ENCODE measurements around the gene MAN1A2. TPM values are rescaled to one million over a fixed set of nuclear protein-coding genes. Genes with fewer than 3 reads are reported as not detected.

Gene MAN1A2
- 32.0 and 33.4 TPM in 2 replicates for total RNA-seq (2022)
- percentile 83 among the genes with signal in this experiment for Bru-seq, nascent RNA
- BruChase-seq, experiment 1, labeled RNA remaining after a 6-hour chase, result percentile 82 among the genes with signal in this experiment
- percentile 78 among the genes with signal in this experiment for BruChase-seq, experiment 2, labeled RNA remaining after a 2-hour chase
- long read RNA-seq, full-length matches to known transcripts, result 12 of 18 reads
- long read RNA-seq, partial matches to known transcripts, result 3 of 18 reads
- long read RNA-seq, other reads (novel, unspliced or antisense), result 3 of 18 reads

DNA sequence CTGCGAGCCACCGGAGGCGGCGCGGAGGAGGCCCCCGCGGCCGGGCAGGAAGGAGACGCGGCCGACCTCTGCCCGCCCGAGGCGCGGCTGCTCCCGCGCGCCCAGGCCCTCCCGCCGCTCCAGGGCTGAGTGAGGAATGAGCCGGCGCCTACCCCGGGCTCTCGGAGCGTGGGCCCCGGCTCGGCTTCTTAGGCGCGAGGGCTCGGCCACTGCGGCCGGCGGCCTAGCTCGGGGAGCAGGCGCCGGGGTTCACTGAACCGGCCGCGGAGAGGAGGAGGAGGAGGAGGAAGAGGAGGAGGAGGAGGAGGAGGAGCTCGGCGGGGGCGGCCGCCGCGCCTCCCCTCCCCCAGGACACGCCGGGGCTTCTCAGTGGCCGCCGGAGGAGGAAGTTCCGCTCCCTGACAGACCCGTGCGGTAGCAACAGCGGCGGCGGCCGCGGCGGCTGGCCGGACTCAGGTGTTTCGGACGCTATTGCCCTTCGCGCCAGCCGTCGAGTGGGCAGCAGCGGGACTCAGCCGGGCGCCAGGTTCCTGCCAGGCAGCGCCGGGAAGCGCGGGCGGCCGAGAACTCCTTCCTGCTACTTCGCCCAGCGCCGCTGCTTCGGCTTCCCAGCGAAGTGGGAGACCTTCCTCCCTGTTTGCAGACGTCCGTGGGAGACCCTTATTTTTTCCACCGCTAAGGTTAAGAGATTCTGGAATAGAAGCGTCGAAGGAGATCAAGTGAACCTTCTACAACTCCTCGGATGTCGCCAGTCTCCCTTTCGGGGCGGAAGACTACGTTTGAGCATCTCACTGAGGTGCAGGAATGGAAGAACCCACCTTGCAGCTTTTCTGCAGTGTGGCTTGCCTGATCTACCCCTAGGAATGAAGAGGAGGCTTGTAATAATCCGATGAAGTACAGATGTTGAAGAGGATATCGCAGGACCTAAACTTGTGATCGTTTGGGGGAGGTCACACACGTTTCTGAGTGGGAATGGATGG lies at the start of gene MAN1A2:
TSS of gene MAN1A2 (plus strand) at position 404 of the 980 bp plus-strand sequence. CDS start 735 bp downstream, outside the sequence.
- no peak for TF ChIP-seq CTCF (IDR thresholded peaks at IDR 0.05; ENCODE audit: unreplicated experiment)
- no peaks in the 10 kb centered on the region for H3K36me3 Mint-ChIP-seq (ENCODE audit: insufficient read depth, unreplicated experiment)
- ChIA-PET CTCF (interaction anchor here (0.6 kb wide), 3 partner anchors 24 to 391 kb away, joined by 3 read pairs; no protein-coding TSS in a partner anchor), POLR2A (interaction anchor here (0.6 to 1.6 kb wide), 19 partner anchors 10 to 562 kb away, joined by 3 to 8 read pairs (median 4); partner anchors contain the start of genes GDAP2, TTF2 and WDR3)
- TSS peak; percentile 53 for BruUV-seq (replicated peaks)
- H3K4me1 Mint-ChIP-seq (ENCODE audit: insufficient read depth, unreplicated experiment), result peaks cover 25% of the 10 kb centered on the region
- H3K27ac Mint-ChIP-seq (ENCODE audit: low read depth, unreplicated experiment), result peak within 1 kb of the TSS; percentile 83
- intact Hi-C loops (cut with micrococcal nuclease), result loop anchor here (5.0 to 10.0 kb wide), 5 partner anchors 55 to 530 kb away; partner anchors contain the start of genes TRIM45 and TTF2
- H3K4me3 Mint-ChIP-seq (ENCODE audit: unreplicated experiment), result peak within 1 kb of the TSS; percentile 91
- no peaks in the 10 kb centered on the region for H3K27me3 Mint-ChIP-seq (ENCODE audit: insufficient read depth, unreplicated experiment)
- DNase-seq (ENCODE audit: unreplicated experiment), result peak; percentile 84
- no peaks in the 10 kb centered on the region for H3K9me3 Mint-ChIP-seq (ENCODE audit: unreplicated experiment)

- H3K9me3 Mint-ChIP-seq (ENCODE audit: unreplicated experiment), result no peaks in the 10 kb centered on the region
- no peaks in the 10 kb centered on the region for H3K4me1 Mint-ChIP-seq (ENCODE audit: insufficient read depth, unreplicated experiment)
- intact Hi-C loops (cut with micrococcal nuclease), result no loop called here
- DNase-seq (ENCODE audit: unreplicated experiment), result no peak
- ChIA-PET POLR2A (interaction anchor here (0.7 kb wide), 1 partner anchor 353 kb away, joined by 4 read pairs; no protein-coding TSS in a partner anchor), CTCF (no interaction called here)
- H3K4me3 Mint-ChIP-seq (ENCODE audit: unreplicated experiment), result no peak overlapping the region
- H3K36me3 Mint-ChIP-seq (ENCODE audit: insufficient read depth, unreplicated experiment), result peaks cover 6% of the 10 kb centered on the region
- BruUV-seq (replicated peaks), result no TSS peak
- H3K27ac Mint-ChIP-seq (ENCODE audit: low read depth, unreplicated experiment), result no peak overlapping the region
- peaks cover 33% of the 10 kb centered on the region for H3K27me3 Mint-ChIP-seq (ENCODE audit: insufficient read depth, unreplicated experiment)
- TF ChIP-seq CTCF (IDR thresholded peaks at IDR 0.05; ENCODE audit: unreplicated experiment), result no peak
Measured at GRCh38 chr1:117318011-117318410, 49.2 kb upstream of the MAN1A2 start.

GRCh38 chr1:117318426-117318825 lies 48.8 kb upstream of the MAN1A2 start:
- H3K9me3 Mint-ChIP-seq (ENCODE audit: unreplicated experiment), result no peaks in the 10 kb centered on the region
- ChIA-PET POLR2A (interaction anchor here (0.7 kb wide), 1 partner anchor 352 kb away, joined by 4 read pairs; no protein-coding TSS in a partner anchor), CTCF (no interaction called here)
- intact Hi-C loops (cut with micrococcal nuclease), result no loop called here
- DNase-seq (ENCODE audit: unreplicated experiment), result no peak
- H3K27me3 Mint-ChIP-seq (ENCODE audit: insufficient read depth, unreplicated experiment), result peaks cover 38% of the 10 kb centered on the region
- no peak overlapping the region for H3K27ac Mint-ChIP-seq (ENCODE audit: low read depth, unreplicated experiment)
- no peak overlapping the region for H3K4me3 Mint-ChIP-seq (ENCODE audit: unreplicated experiment)
- H3K36me3 Mint-ChIP-seq (ENCODE audit: insufficient read depth, unreplicated experiment), result peaks cover 6% of the 10 kb centered on the region
- TF ChIP-seq CTCF (IDR thresholded peaks at IDR 0.05; ENCODE audit: unreplicated experiment), result no peak
- H3K4me1 Mint-ChIP-seq (ENCODE audit: insufficient read depth, unreplicated experiment), result no peaks in the 10 kb centered on the region
- BruUV-seq (replicated peaks), result no TSS peak

DNA sequence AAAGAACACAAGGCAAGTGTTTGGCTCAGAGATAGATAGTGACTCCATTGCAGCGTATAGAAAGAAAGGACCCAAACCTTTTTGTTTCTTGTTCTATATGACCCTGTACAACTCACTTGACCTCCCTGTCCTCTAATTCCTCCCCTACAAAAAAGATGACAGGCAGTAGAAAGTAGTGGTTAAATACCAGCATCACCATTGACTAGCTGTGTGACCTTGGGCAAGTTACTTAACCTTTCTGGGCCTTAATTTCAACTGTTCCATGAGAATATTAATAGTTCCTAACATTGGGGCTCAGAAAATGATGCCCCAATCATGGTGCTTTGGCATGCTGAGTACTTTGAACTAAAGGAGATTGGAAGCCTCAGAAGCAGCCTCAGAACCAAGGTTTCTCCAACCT lies 46.7 kb upstream of the MAN1A2 start:
- H3K4me1 Mint-ChIP-seq (ENCODE audit: insufficient read depth, unreplicated experiment), result no peaks in the 10 kb centered on the region
- BruUV-seq (replicated peaks), result no TSS peak
- no peak overlapping the region for H3K27ac Mint-ChIP-seq (ENCODE audit: low read depth, unreplicated experiment)
- H3K9me3 Mint-ChIP-seq (ENCODE audit: unreplicated experiment), result no peaks in the 10 kb centered on the region
- no peak for TF ChIP-seq CTCF (IDR thresholded peaks at IDR 0.05; ENCODE audit: unreplicated experiment)
- CTCF ChIA-PET, result no interaction called here
- intact Hi-C loops (cut with micrococcal nuclease), result no loop called here
- H3K4me3 Mint-ChIP-seq (ENCODE audit: unreplicated experiment), result no peak overlapping the region
- peaks cover 6% of the 10 kb centered on the region for H3K36me3 Mint-ChIP-seq (ENCODE audit: insufficient read depth, unreplicated experiment)
- POLR2A ChIA-PET, result no interaction called here
- DNase-seq (ENCODE audit: unreplicated experiment), result no peak
- H3K27me3 Mint-ChIP-seq (ENCODE audit: insufficient read depth, unreplicated experiment), result peaks cover 59% of the 10 kb centered on the region

All from MCF 10A (cell line).